Endothelial cell of umbilical vein (primary cell): ENCODE measurements around the gene TMEM175. TPM values are rescaled to one million over a fixed set of nuclear protein-coding genes. Genes with fewer than 3 reads are reported as not detected.

Experiments
- BruUV-seq: library from RNA; stranded (reverse); fragments of 400-500 nt; replicated peaks from 2 replicates; lab custom pipeline; 2021; lab: Mats Ljungman, UMichigan
- CTCF ChIA-PET: fragments of 300-600, 350-600 bp; sonication (Branson Sonifier 250); formaldehyde crosslinking; loops from one replicate; lab custom pipeline; 2021; ENCODE audit warnings: antibody characterized with exemption, inconsistent platforms; lab: Charles Lee
- POLR2A ChIA-PET: fragments of 300-600, 350-600 bp; sonication (Branson Sonifier 250); formaldehyde crosslinking; loops from one replicate; lab custom pipeline; 2021; ENCODE audit warnings: antibody characterized with exemption, inconsistent platforms; lab: Charles Lee
- DNase-seq: peaks from one replicate; pipeline ENCODE4 v3.0.0-alpha.2; 2011; ENCODE audit warnings: low read depth, low spot score
- FAIRE-seq: peaks from 2 replicates; lab custom pipeline; 2011; peaks lifted over from hg19 to GRCh38; lab: Jason Lieb, UNC
- H2AFZ ChIP-seq: 2 replicates; pipeline ENCODE4 v1.6.0; 2012; ENCODE audit warnings: low read depth, low read length, control low read depth, inconsistent platforms
- H3K27ac ChIP-seq: 2 replicates; pipeline ENCODE4 v1.5.1; 2011; ENCODE audit warnings: low read depth, mild to moderate bottlenecking, control low read depth, low read length, moderate library complexity; ENCODE audit not compliant: insufficient read depth
- H3K27me3 ChIP-seq, 2 experiments: 2 replicates each; pipeline versions ENCODE4 v1.6.0 to v1.6.1; 2011; ENCODE audit warnings: low read length in 2 of 2, mixed read lengths in 1 of 2; ENCODE audit not compliant: control insufficient read depth in 2 of 2, insufficient read depth in 2 of 2
- H3K36me3 ChIP-seq, 2 experiments: 2 replicates in 1 of 2; 3 replicates in 1 of 2; pipeline ENCODE4 v1.5.1; 2011; ENCODE audit warnings: low read length in 2 of 2, mild to moderate bottlenecking in 1 of 2, moderate library complexity in 1 of 2; ENCODE audit not compliant: control insufficient read depth in 2 of 2, insufficient read depth in 2 of 2; ENCODE audit errors: extremely low read depth in 1 of 2
- H3K4me1 ChIP-seq: 3 replicates; pipeline ENCODE4 v1.5.1; 2011; ENCODE audit warnings: mild to moderate bottlenecking, low read length; ENCODE audit not compliant: control insufficient read depth, insufficient read depth; ENCODE audit errors: extremely low read depth
- H3K4me2 ChIP-seq: 2 replicates; pipeline ENCODE4 v1.6.1; 2011; ENCODE audit warnings: low read length, control low read depth, mixed read lengths; ENCODE audit not compliant: insufficient read depth
- H3K4me3 ChIP-seq, 3 experiments: fragments of 200-600 bp in 1 of 3; sonication (generic), shearing (Covaris generic) in 1 of 3; replicated peaks in 1 of 3; 2 replicates each; pipeline ENCODE4 v1.5.1; 2011 to 2016; ENCODE audit warnings: control low read depth in 3 of 3, low read length in 3 of 3, mild to moderate bottlenecking in 2 of 3, inconsistent platforms in 1 of 3, low read depth in 1 of 3, moderate library complexity in 1 of 3; ENCODE audit not compliant: insufficient read depth in 1 of 3
- H3K79me2 ChIP-seq: 2 replicates; pipeline ENCODE4 v1.6.0; 2012; ENCODE audit warnings: low read length, inconsistent platforms; ENCODE audit not compliant: control insufficient read depth, insufficient read depth
- H3K9ac ChIP-seq: replicated peaks from 2 replicates; pipeline ENCODE3; 2011; ENCODE audit warnings: low read length, control low read depth; ENCODE audit not compliant: insufficient read depth; ENCODE audit errors: extremely low read depth
- H3K9me1 ChIP-seq: replicated peaks from 3 replicates; pipeline ENCODE4 v1.6.0; 2011; ENCODE audit warnings: mild to moderate bottlenecking, low read length; ENCODE audit not compliant: control insufficient read depth, insufficient read depth; ENCODE audit errors: extremely low read depth
- H3K9me3 ChIP-seq: replicated peaks from 2 replicates; pipeline ENCODE4 v1.5.1; 2012; ENCODE audit warnings: low read length, inconsistent platforms; ENCODE audit not compliant: control insufficient read depth, insufficient read depth
- H4K20me1 ChIP-seq: replicated peaks from 2 replicates; pipeline ENCODE3; 2011; ENCODE audit warnings: mild to moderate bottlenecking, low read length; ENCODE audit not compliant: control insufficient read depth, insufficient read depth; ENCODE audit errors: extremely low read depth
- CTCF ChIP-seq, 2 donors: IDR thresholded peaks; 1 replicate in 1 of 2; 2 replicates in 1 of 2; pipeline ENCODE4 v1.5.1; 2011; ENCODE audit warnings: low read length in 2 of 2, mild to moderate bottlenecking in 2 of 2, moderate library complexity in 2 of 2, control low read depth in 1 of 2, inconsistent platforms in 1 of 2, low read depth in 1 of 2; ENCODE audit not compliant: insufficient read depth in 1 of 2; ENCODE audit errors: extremely low read depth in 1 of 2
- EZH2 ChIP-seq: IDR thresholded peaks from 2 replicates; pipeline ENCODE4 v1.6.1; 2012; ENCODE audit warnings: borderline replicate concordance, low read depth, mild to moderate bottlenecking, moderate library complexity, low read length, inconsistent platforms; ENCODE audit not compliant: severe bottlenecking
- JUN ChIP-seq: IDR thresholded peaks from 2 replicates; pipeline ENCODE4 v1.6.1; 2011; ENCODE audit warnings: borderline replicate concordance, low read depth; ENCODE audit not compliant: insufficient read length, insufficient read depth
- MAX ChIP-seq: IDR thresholded peaks from 2 replicates; pipeline ENCODE4 v1.6.1; 2011; ENCODE audit not compliant: insufficient read depth, insufficient read length
- MYC ChIP-seq: IDR thresholded peaks from one replicate; pipeline ENCODE4 v1.6.1; 2011; ENCODE audit warnings: mild to moderate bottlenecking, low read depth, low read length
- POLR2A ChIP-seq: IDR thresholded peaks from 2 replicates; pipeline ENCODE4 v1.6.1; 2012; ENCODE audit warnings: low read depth, mild to moderate bottlenecking, control low read depth, low read length
- POLR2AphosphoS5 ChIP-seq: IDR thresholded peaks from 2 replicates; pipeline ENCODE4 v1.6.1; 2012; ENCODE audit warnings: low read depth, mild to moderate bottlenecking, control low read depth, low read length, moderate library complexity; ENCODE audit not compliant: insufficient read depth
- dilution Hi-C: fragments of 300-500 bp; cut with MboI; formaldehyde crosslinking; loops from one replicate; pipeline ENCODE4 v1.15.0; 2019; ENCODE audit warnings: low sequenced_read_pairs; ENCODE audit not compliant: extremely low pct_ligation_motif_present
- intact Hi-C: fragments of 100-400 bp; cut with micrococcal nuclease; formaldehyde crosslinking; loops from one replicate; pipeline ENCODE4 v1.10.0; 2022
- polyA plus RNA-seq, 4 experiments: library from polyadenylated mRNA; depleted of rRNA in 3 of 4; stranded (reverse) in 3 of 4; unstranded in 1 of 4; fragments of >200 nt; gene quantifications; 2 replicates each; pipeline versions ENCODE4 v1.2.1 to v1.2.3, GENCODE V29; 2011 to 2012; ENCODE audit warnings: missing spikeins in 1 of 4
- total RNA-seq: library from RNA; stranded (reverse); gene quantifications from 2 replicates; pipeline ENCODE4 v1.2.3, GENCODE V29; 2021

Gene TMEM175
- total and polyA plus RNA-seq, 2 donors (not counting 3 experiments of a cell fraction or from before 2014, with no cell fraction given) = 21.9 to 80.1 TPM

- Histone ChIP-seq H3K4me1 (no peaks in the 10 kb centered on the region), H3K79me2 (no peaks in the 10 kb centered on the region), H2AFZ (no peak overlapping the region), H3K4me3 (no peak overlapping the region), H4K20me1 (no peaks in the 10 kb centered on the region), H3K27me3 (peaks cover 31 to 37% of the 10 kb centered on the region in 2 experiments), H3K9me3 (no peaks in the 10 kb centered on the region), H3K9ac (no peak overlapping the region), H3K27ac (no peak overlapping the region), H3K36me3 (no peaks in the 10 kb centered on the region), H3K4me2 (no peak overlapping the region), H3K9me1 (no peaks in the 10 kb centered on the region)
- BruUV-seq = no TSS peak
- no peak for FAIRE-seq
- intact Hi-C loops = no loop called here
- TF ChIP-seq POLR2AphosphoS5 = no peak
- TF ChIP-seq MAX = peak; percentile 5
- TF ChIP-seq MYC = no peak
- TF ChIP-seq CTCF (IDR thresholded peaks at IDR 0.05; ENCODE audit: extremely low read depth in 1 of 2, insufficient read depth in 1 of 2, low read depth in 1 of 2, low read length in 2 of 2) = no peak
- TF ChIP-seq JUN = no peak
- TF ChIP-seq EZH2 = peak; percentile 9
- TF ChIP-seq POLR2A = no peak
- dilution Hi-C loops = no loop called here
- ChIA-PET POLR2A (no interaction called here), CTCF (no interaction called here)
- DNase-seq = no peak
These were observed 71.2 kb downstream of the TMEM175 start for GRCh38 chr4:1003271-1004070.
